Measurements from ENCODE around the gene CTNNA2. TPM values are rescaled to one million over a fixed set of nuclear protein-coding genes. Genes with fewer than 3 reads are reported as not detected.

CTNNA2 gene
- total and polyA plus RNA-seq, 5 donors: 0.08 to 0.42 (median 0.11) TPM; not detected in 1

DNA sequence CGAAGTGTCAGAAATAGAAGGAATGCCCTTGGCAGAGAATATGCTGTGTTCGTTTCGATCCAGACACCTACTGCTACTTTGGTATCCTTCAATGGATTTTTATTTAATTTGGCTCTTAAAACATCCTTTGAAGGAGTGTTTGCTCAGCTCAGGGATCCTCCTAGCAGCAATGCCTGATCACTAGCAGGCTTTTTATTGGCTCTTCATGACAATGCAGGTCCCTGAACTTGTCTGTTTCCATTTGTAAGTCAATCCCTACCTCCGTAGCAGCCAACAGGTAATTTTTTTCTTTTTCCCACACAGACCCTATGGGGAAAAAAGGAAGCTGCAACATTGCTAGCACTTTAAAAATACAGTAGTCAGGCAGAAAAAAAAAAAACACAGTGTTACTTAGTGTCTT lies 1157.9 kb downstream of the CTNNA2 start:
- intact Hi-C loops (cut with DNase I): no loop called here
- H3K27me3 ChIP-seq (ENCODE audit: control insufficient read depth, insufficient read depth): no peaks in the 10 kb centered on the region
- no peak for ATAC-seq
- DNase-seq: no peak
- H3K27ac ChIP-seq (ENCODE audit: low read length): no peak overlapping the region
- no peak overlapping the region for H3K4me3 ChIP-seq (ENCODE audit: low read length)
- H3K9me3 ChIP-seq (ENCODE audit: control insufficient read depth, low read length): no peaks in the 10 kb centered on the region
- H3K4me1 ChIP-seq (ENCODE audit: control insufficient read depth, insufficient read depth, low read length): no peaks in the 10 kb centered on the region
- 42% methylated on average over 4 of the region's 4 CpGs for WGBS

DNA sequence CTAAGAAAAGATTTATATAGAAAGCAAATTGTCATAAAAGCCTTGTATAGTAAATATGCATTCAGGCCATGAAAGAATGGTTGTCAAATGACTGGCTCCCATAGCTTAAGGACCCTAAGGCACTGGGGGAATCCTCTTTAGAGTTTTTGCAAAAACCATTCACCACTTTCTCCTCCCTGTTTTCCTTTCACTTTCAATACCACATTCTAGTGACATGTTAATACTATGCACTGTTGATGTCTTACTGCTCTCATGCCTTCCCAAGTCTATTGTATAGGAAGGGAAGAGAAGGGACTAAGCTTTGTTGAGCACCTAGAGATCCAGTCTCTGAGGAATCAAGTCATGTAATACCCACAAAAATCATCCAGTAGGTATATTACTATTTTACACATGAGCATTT lies 1174.7 kb downstream of the CTNNA2 start:
- Histone ChIP-seq H3K9me3 (ENCODE audit: control insufficient read depth, low read length) (no peaks in the 10 kb centered on the region), H3K4me1 (ENCODE audit: control insufficient read depth, insufficient read depth, low read length) (no peaks in the 10 kb centered on the region), H3K4me3 (ENCODE audit: low read length) (no peak overlapping the region), H3K27me3 (ENCODE audit: control insufficient read depth, insufficient read depth) (no peaks in the 10 kb centered on the region), H3K27ac (ENCODE audit: low read length) (no peak overlapping the region)
- ATAC-seq: no peak
- intact Hi-C loops (cut with DNase I): no loop called here
- no peak for DNase-seq

DNA sequence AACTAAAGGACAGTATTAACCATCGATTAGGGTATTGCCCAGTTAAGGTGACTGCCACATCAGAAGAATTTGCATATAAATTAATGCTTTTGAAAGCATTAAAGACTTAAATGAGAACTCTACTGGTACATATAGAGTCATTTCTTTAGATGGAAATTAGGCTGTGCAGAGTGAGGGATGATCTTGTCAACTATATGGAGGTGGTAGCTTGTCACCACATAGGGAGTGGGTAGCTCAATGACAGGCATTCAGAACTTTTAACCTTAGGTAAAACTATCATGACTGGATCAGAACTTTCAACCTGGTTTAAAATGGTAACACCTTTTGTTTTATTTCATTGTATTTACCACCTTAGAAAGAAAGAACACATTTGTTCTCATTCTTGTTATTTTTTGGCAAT lies 1176.3 kb downstream of the CTNNA2 start:
- intact Hi-C loops (cut with DNase I): no loop called here
- no peak for ATAC-seq
- H3K27me3 ChIP-seq (ENCODE audit: control insufficient read depth, insufficient read depth): no peaks in the 10 kb centered on the region

More for the DNA sequence above, 1176.3 kb downstream of the CTNNA2 start:
- Histone ChIP-seq H3K4me1 (ENCODE audit: control insufficient read depth, insufficient read depth, low read length) (no peaks in the 10 kb centered on the region), H3K9me3 (ENCODE audit: control insufficient read depth, low read length) (no peaks in the 10 kb centered on the region), H3K27ac (ENCODE audit: low read length) (no peak overlapping the region), H3K4me3 (ENCODE audit: low read length) (no peak overlapping the region)
- WGBS: 57% methylated on average over 1 of the region's 1 CpG
- DNase-seq: no peak

Small RNA genes lying within 50 kb of the gene (microRNA-seq; reads per million reads assigned to microRNA genes)
- gene MIR4264: 0 reads per million in 2 donors
- gene MIR8080: 0 reads per million in 2 donors
